HEK293 (cell line): ENCODE measurements around the gene CRIM1.

Experiments
- CTCF ChIA-PET: fragments of 350-600 bp; formaldehyde crosslinking; extraction: SDS; loops from one replicate; lab custom pipeline; 2021; ENCODE audit warnings: antibody characterized with exemption; lab: Yijun Ruan, JAX
- POLR2A ChIA-PET: fragments of 300-600 bp; formaldehyde crosslinking; extraction: SDS; loops from one replicate; lab custom pipeline; 2020; ENCODE audit warnings: antibody characterized with exemption, inconsistent platforms; lab: Yijun Ruan, JAX
- H3K27ac ChIP-seq: fragments of 200-500 bp; sonication (Bioruptor generic); 2 replicates; pipeline ENCODE4 v1.5.1; 2014; ENCODE audit warnings: low read depth, low read length, control low read depth, inconsistent platforms; ENCODE audit errors: extremely low read depth
- H3K36me3 ChIP-seq, 2 experiments: fragments of 200-500 bp in 1 of 2; sonication (Bioruptor generic) in 1 of 2; 1 replicate in 1 of 2; 2 replicates in 1 of 2; pipeline ENCODE4 v1.5.1; 2014 to 2017; ENCODE audit warnings: inconsistent platforms in 2 of 2, low read length in 2 of 2; ENCODE audit not compliant: control insufficient read depth in 2 of 2, insufficient read depth in 1 of 2
- H3K4me1 ChIP-seq: fragments of 200-500 bp; sonication (Bioruptor generic); 2 replicates; pipeline ENCODE4 v1.5.1; 2014; ENCODE audit warnings: mild to moderate bottlenecking, low read length, inconsistent platforms; ENCODE audit not compliant: control insufficient read depth, insufficient read depth
- H3K4me3 ChIP-seq: 2 replicates; pipeline ENCODE4 v1.5.1; 2011; ENCODE audit warnings: low read depth, mild to moderate bottlenecking, control low read depth, low read length, moderate library complexity
- H3K9me3 ChIP-seq: fragments of 200-500 bp; sonication (Bioruptor generic); 2 replicates; pipeline ENCODE4 v1.5.1; 2014; ENCODE audit warnings: low read depth, low read length, inconsistent platforms; ENCODE audit not compliant: control insufficient read depth, insufficient read depth
- BCL11B ChIP-seq: fragments of 450-650 bp; formaldehyde crosslinking; IDR thresholded peaks from 2 replicates; pipeline ENCODE4 v1.5.1; 2016; ENCODE audit warnings: low read depth, missing biosample characterization, missing genetic modification characterization
- CTCF ChIP-seq: fragments of 450-650 bp; formaldehyde crosslinking; IDR thresholded peaks from 2 replicates; pipeline ENCODE4 v1.5.1; 2016; ENCODE audit warnings: missing biosample characterization, missing genetic modification characterization
- KLF16 ChIP-seq: fragments of 450-650 bp; formaldehyde crosslinking; IDR thresholded peaks from 2 replicates; pipeline ENCODE4 v1.5.1; 2017; ENCODE audit warnings: missing biosample characterization, missing genetic modification characterization
- SALL2 ChIP-seq: fragments of 450-650 bp; formaldehyde crosslinking; IDR thresholded peaks from 2 replicates; pipeline ENCODE4 v1.5.0; 2017; ENCODE audit warnings: missing biosample characterization, mild to moderate bottlenecking, missing genetic modification characterization, borderline replicate concordance
- TCF7L2 ChIP-seq: IDR thresholded peaks from 2 replicates; pipeline ENCODE4 v1.6.1; 2011; ENCODE audit warnings: low read depth, mild to moderate bottlenecking, inconsistent platforms, low read length, moderate library complexity, borderline replicate concordance
- ZBTB10 ChIP-seq: fragments of 450-650 bp; formaldehyde crosslinking; IDR thresholded peaks from 2 replicates; pipeline ENCODE4 v1.5.1; 2016; ENCODE audit warnings: missing biosample characterization, missing genetic modification characterization
- ZFP3 ChIP-seq: fragments of 450-650 bp; formaldehyde crosslinking; IDR thresholded peaks from 2 replicates; pipeline ENCODE4 v1.5.1; 2016; ENCODE audit warnings: low read depth, missing biosample characterization, missing genetic modification characterization
- ZNF121 ChIP-seq: fragments of 450-650 bp; formaldehyde crosslinking; IDR thresholded peaks from 2 replicates; pipeline ENCODE4 v1.5.1; 2016; ENCODE audit warnings: missing biosample characterization, missing genetic modification characterization
- ZNF132 ChIP-seq: fragments of 450-650 bp; formaldehyde crosslinking; IDR thresholded peaks from 2 replicates; pipeline ENCODE4 v1.5.1; 2017; ENCODE audit warnings: missing biosample characterization, missing genetic modification characterization, borderline replicate concordance
- ZNF174 ChIP-seq: fragments of 450-650 bp; formaldehyde crosslinking; IDR thresholded peaks from 2 replicates; pipeline ENCODE4 v1.5.0; 2017; ENCODE audit warnings: missing biosample characterization, mild to moderate bottlenecking, missing genetic modification characterization
- ZNF23 ChIP-seq: fragments of 450-650 bp; formaldehyde crosslinking; IDR thresholded peaks from 2 replicates; pipeline ENCODE4 v1.5.1; 2016; ENCODE audit warnings: missing biosample characterization, missing genetic modification characterization, borderline replicate concordance
- ZNF362 ChIP-seq: fragments of 450-650 bp; formaldehyde crosslinking; IDR thresholded peaks from 2 replicates; pipeline ENCODE4 v1.5.1; 2016; ENCODE audit warnings: missing biosample characterization, missing genetic modification characterization
- ZNF48 ChIP-seq: fragments of 450-650 bp; formaldehyde crosslinking; IDR thresholded peaks from 2 replicates; pipeline ENCODE4 v1.5.1; 2016; ENCODE audit warnings: missing biosample characterization, missing genetic modification characterization
- ZNF585B ChIP-seq: fragments of 450-650 bp; formaldehyde crosslinking; IDR thresholded peaks from 2 replicates; pipeline ENCODE4 v1.5.1; 2016; ENCODE audit warnings: missing biosample characterization, missing genetic modification characterization
- ZNF701 ChIP-seq: fragments of 450-650 bp; formaldehyde crosslinking; IDR thresholded peaks from 2 replicates; pipeline ENCODE4 v1.5.1; 2016; ENCODE audit warnings: missing biosample characterization, missing genetic modification characterization
- ZSCAN30 ChIP-seq: fragments of 450-650 bp; IDR thresholded peaks from 2 replicates; pipeline ENCODE4 v1.5.1; 2018; ENCODE audit warnings: missing biosample characterization, mild to moderate bottlenecking, missing genetic modification characterization, moderate library complexity
- TF ChIP-seq, protein P1 (sequence below): fragments of 450-650 bp; formaldehyde crosslinking; IDR thresholded peaks from 2 replicates; pipeline ENCODE4 v1.5.1; 2016; ENCODE audit warnings: missing biosample characterization, missing genetic modification characterization

Gene CRIM1

DNA sequence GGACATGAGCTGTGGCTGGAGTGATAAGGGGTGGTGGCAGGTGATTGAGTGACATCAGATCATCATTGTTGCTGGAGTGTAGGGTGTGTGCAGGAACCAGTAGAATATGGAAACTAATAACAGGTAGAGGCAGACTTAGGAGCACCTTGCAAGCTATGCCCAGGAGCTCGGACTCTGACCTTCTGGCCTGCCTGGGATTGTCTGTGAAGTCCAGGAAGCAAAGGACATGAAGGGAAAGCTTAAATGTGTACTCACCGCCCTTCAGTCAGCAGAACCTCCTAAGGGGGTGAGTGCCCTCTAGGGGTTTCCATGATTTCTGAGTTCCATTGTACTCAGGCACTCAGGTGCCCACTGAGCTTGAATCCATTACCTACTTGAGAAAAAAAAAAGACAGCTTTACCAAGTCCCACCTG is 104.2 kb downstream of the CRIM1 start (continued):
- TF ChIP-seq CTCF (peak; percentile 27; the same call in 1 of the 2 replicates), ZSCAN30 (tag by site-specific recombination) (no peak)

DNA sequence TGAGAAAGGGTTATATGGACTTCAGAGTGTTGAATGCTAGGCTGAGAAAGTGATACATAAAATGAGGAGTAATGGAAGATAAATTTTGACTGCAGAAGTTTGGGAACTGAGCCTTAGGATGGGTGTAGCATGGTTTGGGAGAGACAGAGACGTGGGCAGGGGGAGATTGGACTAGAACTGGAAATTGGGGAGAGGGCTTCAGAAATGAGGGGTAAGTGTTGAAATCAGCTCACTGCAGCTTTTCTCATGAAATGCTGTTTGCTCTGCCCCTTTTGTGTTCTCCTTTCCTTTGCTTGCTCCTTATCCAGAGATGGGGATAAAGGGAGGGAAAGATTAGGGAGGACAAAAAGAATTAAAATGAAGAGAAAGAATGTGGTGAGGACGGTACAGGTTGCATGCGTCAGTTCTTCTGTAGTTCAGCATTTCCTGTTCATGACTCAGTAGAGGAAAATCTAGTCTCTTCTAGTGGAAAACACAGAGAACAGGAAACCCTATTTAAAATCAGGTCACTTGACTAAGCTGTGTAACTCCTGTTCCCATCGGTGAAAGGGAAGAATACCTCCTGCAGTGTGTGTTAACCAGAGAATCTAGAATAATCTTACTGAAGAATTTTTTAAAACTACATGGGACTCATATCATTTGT is 105.6 kb downstream of the CRIM1 start:
- H3K9me3 ChIP-seq, result no peaks in the 10 kb centered on the region
- TF ChIP-seq ZFP3 (tag by site-specific recombination) (no peak), ZNF362 (tag by site-specific recombination) (no peak), ZNF701 (tag by site-specific recombination) (no peak), ZNF23 (no peak), ZNF585B (no peak), ZBTB10 (tag by site-specific recombination) (no peak), ZNF48 (tag by site-specific recombination) (no peak), ZNF132 (no peak), ZNF121 (no peak), BCL11B (tag by site-specific recombination) (no peak), SALL2 (tag by site-specific recombination) (no peak), ZNF174 (tag by site-specific recombination) (no peak), KLF16 (tag by site-specific recombination) (no peak), TCF7L2 (no peak)
- TF ChIP-seq, protein P1, sequence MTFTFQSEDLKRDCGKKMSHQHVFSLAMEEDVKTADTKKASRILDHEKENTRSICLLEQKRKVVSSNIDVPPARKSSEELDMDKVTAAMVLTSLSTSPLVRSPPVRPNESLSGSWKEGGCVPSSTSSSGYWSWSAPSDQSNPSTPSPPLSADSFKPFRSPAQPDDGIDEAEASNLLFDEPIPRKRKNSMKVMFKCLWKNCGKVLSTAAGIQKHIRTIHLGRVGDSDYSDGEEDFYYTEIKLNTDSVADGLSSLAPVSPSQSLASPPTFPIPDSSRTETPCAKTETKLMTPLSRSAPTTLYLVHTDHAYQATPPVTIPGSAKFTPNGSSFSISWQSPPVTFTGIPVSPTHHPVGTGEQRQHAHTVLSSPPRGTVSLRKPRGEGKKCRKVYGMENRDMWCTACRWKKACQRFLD (tag by site-specific recombination), result no peak
- peaks cover 11% of the 10 kb centered on the region; the same call in 1 of the 2 replicates for H3K4me1 ChIP-seq
- ChIA-PET CTCF (interaction anchor here (1.2 to 2.9 kb wide), 6 partner anchors 12 to 110 kb away, joined by 4 to 18 read pairs (median 9); no protein-coding TSS in a partner anchor), POLR2A (no interaction called here)
- peaks cover 0 to 26% of the 10 kb centered on the region in 2 experiments; a peak in 2 of 3 replicates for H3K36me3 ChIP-seq
- H3K27ac ChIP-seq, result no peak overlapping the region
- H3K4me3 ChIP-seq, result no peak overlapping the region
